Left ventricle myocardium inferior (tissue), 1 donor: Measurements from ENCODE around the gene SHC2. TPM values are rescaled to one million over a fixed set of nuclear protein-coding genes. Genes with fewer than 3 reads are reported as not detected.
A peak's percentile ranks its signal among the peaks of the same experiment; 100 is the strongest.

Experiments
- DNase-seq: peaks from one replicate; pipeline ENCODE4 v3.0.0-alpha.2; 2020
- H3K27ac ChIP-seq: fragments of 200-600 bp; replicated peaks from 2 replicates; pipeline ENCODE4 v1.8.0; 2021
- H3K27me3 ChIP-seq: fragments of 200-600 bp; 2 replicates; pipeline ENCODE4 v1.8.0; 2021; ENCODE audit warnings: low read depth
- H3K36me3 ChIP-seq: fragments of 200-600 bp; 2 replicates; pipeline ENCODE4 v1.8.0; 2021
- H3K4me1 ChIP-seq: fragments of 200-600 bp; 2 replicates; pipeline ENCODE4 v1.8.0; 2021
- H3K4me3 ChIP-seq: fragments of 200-600 bp; 2 replicates; pipeline ENCODE4 v1.8.0; 2021; ENCODE audit warnings: mild to moderate bottlenecking, moderate library complexity
- H3K9me3 ChIP-seq: fragments of 200-600 bp; replicated peaks from 2 replicates; pipeline ENCODE4 v1.8.0; 2021
- CTCF ChIP-seq: fragments of 200-600 bp; IDR thresholded peaks from 2 replicates; pipeline ENCODE4 v1.8.0; 2021; ENCODE audit warnings: antibody characterized with exemption, mild to moderate bottlenecking, borderline replicate concordance
- intact Hi-C: fragments of 100-400 bp; cut with micrococcal nuclease; formaldehyde crosslinking; loops from one replicate; pipeline ENCODE4 v1.11.0; 2022
- long read RNA-seq: library from polyadenylated mRNA; unstranded; transcript quantifications from one replicate; pipeline ENCODE4 v2.0.0, GENCODE V29; 2021
- total RNA-seq: library from RNA; stranded (reverse); fragmentation: NEBNext Ultra II Directional; extraction: Animal tissue kit (Norgen Biotek cat#: 25700); gene quantifications from one replicate; pipeline ENCODE4 v1.2.1, GENCODE V29; 2021
- donor health status: DM: no; HTN: yes; CAD: no; lungs with severe emphysema.

SHC2 gene, protein sequence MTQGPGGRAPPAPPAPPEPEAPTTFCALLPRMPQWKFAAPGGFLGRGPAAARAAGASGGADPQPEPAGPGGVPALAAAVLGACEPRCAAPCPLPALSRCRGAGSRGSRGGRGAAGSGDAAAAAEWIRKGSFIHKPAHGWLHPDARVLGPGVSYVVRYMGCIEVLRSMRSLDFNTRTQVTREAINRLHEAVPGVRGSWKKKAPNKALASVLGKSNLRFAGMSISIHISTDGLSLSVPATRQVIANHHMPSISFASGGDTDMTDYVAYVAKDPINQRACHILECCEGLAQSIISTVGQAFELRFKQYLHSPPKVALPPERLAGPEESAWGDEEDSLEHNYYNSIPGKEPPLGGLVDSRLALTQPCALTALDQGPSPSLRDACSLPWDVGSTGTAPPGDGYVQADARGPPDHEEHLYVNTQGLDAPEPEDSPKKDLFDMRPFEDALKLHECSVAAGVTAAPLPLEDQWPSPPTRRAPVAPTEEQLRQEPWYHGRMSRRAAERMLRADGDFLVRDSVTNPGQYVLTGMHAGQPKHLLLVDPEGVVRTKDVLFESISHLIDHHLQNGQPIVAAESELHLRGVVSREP
- 11.3 TPM for total RNA-seq
- long read RNA-seq, transcript SHC2-201 (13 exons, 2,494 nt), result major isoform, 54 of 81 reads
- long read RNA-seq, partial matches to known transcripts, result 9 of 81 reads
- long read RNA-seq, other reads (novel, unspliced or antisense), result 14 of 81 reads

DNA sequence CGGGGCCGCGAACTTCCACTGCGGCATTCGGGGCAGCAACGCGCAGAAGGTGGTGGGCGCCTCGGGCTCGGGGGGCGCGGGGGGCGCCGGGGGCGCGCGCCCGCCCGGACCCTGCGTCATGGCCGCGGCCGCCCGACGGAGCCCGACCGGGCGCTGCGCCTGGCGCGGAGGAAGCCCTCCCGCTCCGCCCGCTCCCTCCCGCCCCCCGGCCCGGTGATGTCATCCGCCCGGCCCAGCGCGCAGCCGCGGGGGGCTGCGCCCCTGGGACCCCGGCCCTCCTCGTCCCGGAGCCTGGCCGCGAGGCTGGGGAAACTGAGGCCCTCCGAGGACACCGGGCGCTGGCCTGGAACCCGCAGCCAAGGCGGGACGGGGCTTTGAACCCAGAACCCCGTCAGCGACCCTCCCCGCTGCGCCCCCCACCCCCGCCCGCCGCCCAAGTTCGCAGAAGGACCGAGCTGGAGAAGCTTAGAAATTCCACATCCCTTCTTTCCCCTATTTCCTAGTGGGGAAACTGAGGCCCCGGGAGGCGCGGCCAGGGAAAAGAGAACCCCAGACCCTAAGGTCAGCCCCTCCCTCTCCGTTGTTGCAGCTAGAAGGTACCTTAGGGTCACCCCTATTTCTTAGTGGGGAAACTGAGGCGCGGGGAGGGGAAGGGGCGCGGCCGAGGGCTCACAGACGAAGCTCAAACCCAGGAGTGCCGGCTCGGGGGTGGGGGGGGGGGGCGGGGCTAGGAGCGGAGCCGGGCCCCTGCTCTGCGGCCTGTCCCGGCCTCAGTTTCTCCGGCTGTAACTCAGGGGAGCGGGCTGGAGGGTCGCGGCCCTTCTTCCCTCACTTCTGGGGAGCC, at the start of gene SHC2:
TSS of gene SHC2 (minus strand) at position 157 of the 844 bp plus-strand sequence. CDS start at position 120, 37 bp downstream.
- TF ChIP-seq CTCF, result no peak
- no peaks in the 10 kb centered on the region for H3K9me3 ChIP-seq
- no peaks in the 10 kb centered on the region for H3K36me3 ChIP-seq
- peaks cover 22% of the 10 kb centered on the region for H3K4me1 ChIP-seq
- peak within 1 kb of the TSS; percentile 76 for H3K4me3 ChIP-seq
- intact Hi-C loops, result no loop called here
- H3K27ac ChIP-seq, result peak within 1 kb of the TSS; percentile 88
- DNase-seq, result peak; percentile 38
- H3K27me3 ChIP-seq, result no peaks in the 10 kb centered on the region

GRCh38 chr19:508204-509150, 47.6 kb upstream of the SHC2 start:
- Histone ChIP-seq H3K4me3 (peak overlapping the region; percentile 85), H3K9me3 (no peaks in the 10 kb centered on the region), H3K4me1 (peaks cover 40% of the 10 kb centered on the region), H3K27ac (no peak overlapping the region), H3K36me3 (peaks cover 5% of the 10 kb centered on the region), H3K27me3 (no peaks in the 10 kb centered on the region)
- intact Hi-C loops, result no loop called here
- TF ChIP-seq CTCF, result no peak
- DNase-seq, result no peak

DNA sequence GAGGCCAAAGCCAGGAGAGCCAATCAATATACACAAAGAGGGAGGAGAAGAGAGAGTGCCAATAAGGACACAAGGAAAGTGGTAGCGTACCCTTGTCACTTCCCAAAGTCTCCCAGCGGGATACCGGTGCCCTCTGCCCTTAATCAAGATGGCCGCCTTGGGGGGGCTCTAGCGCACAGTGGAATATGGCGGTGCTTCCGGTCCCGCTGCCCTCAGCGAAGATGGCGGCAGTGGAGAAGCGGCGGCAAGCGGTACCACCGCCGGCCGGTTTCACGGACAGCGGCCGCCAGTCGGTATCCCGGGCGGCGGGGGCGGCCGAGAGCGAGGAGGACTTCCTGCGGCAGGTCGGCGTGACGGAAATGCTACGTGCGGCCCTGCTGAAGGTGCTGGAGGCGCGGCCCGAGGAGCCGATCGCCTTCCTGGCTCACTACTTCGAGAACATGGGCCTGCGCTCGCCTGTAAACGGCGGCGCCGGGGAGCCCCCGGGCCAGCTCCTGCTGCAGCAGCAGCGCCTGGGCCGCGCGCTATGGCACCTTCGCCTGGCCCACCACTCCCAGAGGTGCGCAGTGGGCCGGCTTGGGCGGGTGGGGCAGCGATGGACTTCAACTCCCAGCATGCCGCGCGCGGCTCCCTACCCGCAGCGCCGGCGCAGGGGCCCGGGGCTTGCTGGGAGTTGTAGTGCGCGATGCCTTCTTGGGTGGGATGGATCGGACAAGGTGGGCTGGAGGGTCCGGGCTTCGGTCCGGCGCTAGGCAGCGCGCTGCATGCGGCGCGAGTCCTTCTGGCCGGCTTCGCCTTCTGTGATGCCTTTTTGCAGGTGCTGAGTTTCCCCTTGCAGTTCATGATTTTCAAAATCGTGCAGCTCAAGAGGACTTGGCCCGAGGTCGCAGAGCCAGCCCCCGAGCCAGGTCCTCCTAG, 46.7 kb upstream of the SHC2 start, which contains the start of gene TPGS1:
TSS of gene TPGS1 (plus strand) at position 212 of the 918 bp plus-strand sequence. CDS start at position 222, 10 bp downstream.
- peak within 1 kb of the TSS; percentile 94 for H3K27ac ChIP-seq
- no peaks in the 10 kb centered on the region for H3K9me3 ChIP-seq
- intact Hi-C loops, result no loop called here
- peaks cover 40% of the 10 kb centered on the region for H3K4me1 ChIP-seq
- no peaks in the 10 kb centered on the region for H3K27me3 ChIP-seq
- peak within 1 kb of the TSS; percentile 85 for H3K4me3 ChIP-seq
- no peak for TF ChIP-seq CTCF
- peaks cover 5% of the 10 kb centered on the region for H3K36me3 ChIP-seq
- DNase-seq, result peak; percentile 92

DNA sequence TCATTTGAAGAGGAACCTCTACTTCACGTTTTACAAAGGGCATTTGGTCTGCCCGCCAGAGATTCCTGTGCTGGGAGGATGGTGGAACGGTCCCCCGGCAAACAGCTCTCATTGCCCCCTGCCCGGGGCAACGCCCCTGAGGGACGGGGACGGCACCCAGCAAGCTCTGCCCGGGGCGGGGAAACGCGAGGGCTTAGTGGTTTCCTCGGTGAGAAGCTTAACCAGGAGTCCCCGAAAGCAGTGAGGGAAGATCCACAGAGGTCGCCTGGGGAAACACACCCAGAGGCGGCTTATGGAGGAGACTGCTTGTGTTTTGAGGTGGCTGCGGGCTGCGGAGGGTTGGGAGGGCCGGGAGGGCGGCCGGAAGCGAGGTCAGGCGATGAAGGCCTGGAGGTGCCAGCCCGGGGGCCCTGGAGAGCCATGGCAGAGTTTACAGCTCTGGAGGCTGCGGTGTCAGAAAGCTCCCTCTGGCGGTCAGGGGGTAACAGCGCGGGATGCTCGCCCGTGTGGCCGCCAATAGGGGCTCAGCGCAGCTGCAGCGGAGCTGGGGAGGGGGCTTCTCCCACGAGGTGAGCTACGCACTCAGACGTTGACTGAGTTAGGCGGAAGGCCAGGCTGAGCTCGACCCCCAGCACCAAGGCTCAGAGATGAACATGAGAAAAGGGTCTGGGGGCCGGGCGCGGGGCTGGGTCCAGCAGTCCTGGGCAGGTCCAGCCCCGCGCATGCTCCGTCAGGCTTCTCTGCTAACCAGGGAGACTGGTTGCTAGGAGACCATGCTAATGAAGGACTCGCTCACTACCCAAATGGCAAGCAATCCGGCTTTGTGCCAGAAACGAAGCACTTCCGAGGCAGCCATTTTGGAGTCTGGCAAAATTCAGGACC, 45.8 kb upstream of the SHC2 start:
- intact Hi-C loops, result no loop called here
- Histone ChIP-seq H3K4me1 (peaks cover 40% of the 10 kb centered on the region), H3K4me3 (peak overlapping the region; percentile 85), H3K27ac (peak overlapping the region; percentile 94), H3K27me3 (no peaks in the 10 kb centered on the region), H3K9me3 (no peaks in the 10 kb centered on the region), H3K36me3 (peaks cover 5% of the 10 kb centered on the region)
- peak; percentile 96 for DNase-seq
- TF ChIP-seq CTCF, result peak; percentile 99
